GM12865 (cell line): ENCODE measurements around the gene XKR7.
"Not testable (repeated sequence)": the region's sequence is repeated elsewhere in the genome, so short reads cannot be mapped to it uniquely, and the experiment has no call there.

Experiments used
- DNase-seq: peaks from one replicate; pipeline ENCODE4 v3.0.0; 2010; ENCODE audit warnings: low read depth
- H3K4me3 ChIP-seq: 2 replicates; pipeline ENCODE4 v1.5.1; 2011; ENCODE audit warnings: mild to moderate bottlenecking, low read depth, low read length, control low read depth
- TF ChIP-seq, protein P1 (sequence below): IDR thresholded peaks from 2 replicates; pipeline ENCODE4 v1.5.1; 2011; ENCODE audit warnings: low read length, control low read depth, low read depth, inconsistent platforms; ENCODE audit not compliant: insufficient read depth; ENCODE audit errors: missing control alignments

The XKR7 gene

GRCh38 chr20:31923388-31924331 lies 44.3 kb upstream of the XKR7 start:
- DNase-seq, result peak; percentile 60
- TF ChIP-seq, protein P1, sequence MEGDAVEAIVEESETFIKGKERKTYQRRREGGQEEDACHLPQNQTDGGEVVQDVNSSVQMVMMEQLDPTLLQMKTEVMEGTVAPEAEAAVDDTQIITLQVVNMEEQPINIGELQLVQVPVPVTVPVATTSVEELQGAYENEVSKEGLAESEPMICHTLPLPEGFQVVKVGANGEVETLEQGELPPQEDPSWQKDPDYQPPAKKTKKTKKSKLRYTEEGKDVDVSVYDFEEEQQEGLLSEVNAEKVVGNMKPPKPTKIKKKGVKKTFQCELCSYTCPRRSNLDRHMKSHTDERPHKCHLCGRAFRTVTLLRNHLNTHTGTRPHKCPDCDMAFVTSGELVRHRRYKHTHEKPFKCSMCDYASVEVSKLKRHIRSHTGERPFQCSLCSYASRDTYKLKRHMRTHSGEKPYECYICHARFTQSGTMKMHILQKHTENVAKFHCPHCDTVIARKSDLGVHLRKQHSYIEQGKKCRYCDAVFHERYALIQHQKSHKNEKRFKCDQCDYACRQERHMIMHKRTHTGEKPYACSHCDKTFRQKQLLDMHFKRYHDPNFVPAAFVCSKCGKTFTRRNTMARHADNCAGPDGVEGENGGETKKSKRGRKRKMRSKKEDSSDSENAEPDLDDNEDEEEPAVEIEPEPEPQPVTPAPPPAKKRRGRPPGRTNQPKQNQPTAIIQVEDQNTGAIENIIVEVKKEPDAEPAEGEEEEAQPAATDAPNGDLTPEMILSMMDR, result no peak
- no peak overlapping the region for H3K4me3 ChIP-seq

GRCh38 chr20:31924561-31924960 lies 43.4 kb upstream of the XKR7 start:
- no peak overlapping the region for H3K4me3 ChIP-seq
- TF ChIP-seq, protein P1, result no peak
- DNase-seq, result no peak

DNA sequence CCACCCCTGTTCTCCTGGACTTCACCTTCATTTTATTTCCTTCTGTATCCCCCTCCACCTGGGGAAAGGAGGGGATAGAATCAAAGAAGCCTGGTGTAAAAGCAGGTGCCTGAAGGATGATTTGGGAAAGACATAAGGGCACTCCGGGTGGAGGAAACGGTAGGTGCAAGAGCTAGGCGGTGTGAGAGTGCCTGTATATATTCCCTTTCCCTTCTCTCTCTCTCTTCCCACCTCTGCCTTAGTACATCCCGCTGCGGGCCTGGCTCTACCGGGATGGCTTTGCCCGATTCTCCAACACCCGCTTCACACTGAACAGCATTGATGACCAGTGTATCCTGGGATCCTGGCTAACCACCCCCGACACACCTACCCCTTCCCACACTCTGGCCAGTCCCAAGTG lies 42.3 kb upstream of the XKR7 start:
- TF ChIP-seq, protein P1, result no peak
- no peak for DNase-seq
- no peak overlapping the region for H3K4me3 ChIP-seq

DNA sequence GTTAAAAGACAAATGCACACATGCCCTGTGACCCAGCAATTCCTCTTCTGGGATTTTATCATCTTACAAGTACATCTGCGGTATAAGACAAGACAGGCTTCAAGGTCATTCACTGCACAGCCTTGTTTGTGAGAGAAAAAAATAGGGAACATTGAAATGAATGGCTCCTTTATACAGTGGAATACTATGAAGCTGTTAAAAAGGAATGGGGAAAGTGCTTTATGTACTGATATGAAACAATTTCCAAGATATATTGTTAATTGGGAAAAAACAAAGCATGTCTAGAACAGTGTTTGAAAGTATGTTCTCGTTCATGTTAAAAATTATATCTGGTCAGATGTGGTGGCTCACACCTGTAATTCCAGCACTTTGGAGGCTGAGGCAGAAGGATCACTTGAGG lies 41.5 kb upstream of the XKR7 start:
- TF ChIP-seq, protein P1, result no peak
- H3K4me3 ChIP-seq, result no peak overlapping the region
- DNase-seq, result no peak

DNA sequence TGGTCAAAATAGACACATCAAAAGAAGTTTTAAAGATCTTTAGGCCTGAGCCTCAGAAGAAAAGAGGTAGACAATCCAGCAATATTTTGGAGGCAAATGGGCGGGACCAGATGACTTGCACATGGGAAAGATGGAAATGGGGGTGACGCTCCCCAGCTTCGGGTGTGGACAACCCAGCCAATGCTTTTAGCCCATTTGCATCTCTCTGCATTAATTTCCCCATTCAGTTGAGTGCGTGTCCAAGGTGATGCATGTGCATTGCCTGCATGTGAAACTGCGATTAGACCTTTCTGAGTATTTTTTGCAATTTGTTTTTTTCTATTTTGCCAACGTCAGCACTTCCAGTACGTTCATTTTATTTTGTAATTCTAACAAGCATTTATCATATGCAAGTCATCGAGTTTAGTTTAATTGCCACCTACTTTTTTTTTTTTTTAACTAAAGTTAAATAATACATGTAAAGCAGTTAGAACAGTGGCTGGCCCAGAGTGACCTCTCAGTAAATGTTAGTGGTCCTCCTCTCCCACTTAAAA lies 40.3 kb upstream of the XKR7 start:
- TF ChIP-seq, protein P1, result no peak
- DNase-seq, result no peak
- no peak overlapping the region for H3K4me3 ChIP-seq

DNA sequence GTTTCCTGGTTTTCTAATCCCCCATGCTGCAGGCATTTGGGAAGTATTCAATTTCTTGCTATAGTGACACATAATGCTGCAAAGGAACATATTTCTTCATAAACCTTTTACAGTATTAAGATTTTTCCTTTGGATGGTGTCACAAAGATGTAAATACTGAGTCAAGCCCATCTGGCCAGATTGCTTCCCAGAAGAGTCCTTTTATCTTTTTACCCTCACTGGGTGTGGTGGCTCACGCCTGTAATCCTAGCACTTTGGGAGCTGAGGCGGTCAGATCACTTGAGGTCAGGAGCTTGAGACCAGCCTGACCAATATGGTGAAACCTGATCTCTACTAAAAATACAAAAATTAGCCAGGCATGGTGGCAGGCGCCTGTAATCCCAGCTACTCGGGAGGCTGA lies 38.3 kb upstream of the XKR7 start:
- not testable (repeated sequence) for DNase-seq, H3K4me3 ChIP-seq

DNA sequence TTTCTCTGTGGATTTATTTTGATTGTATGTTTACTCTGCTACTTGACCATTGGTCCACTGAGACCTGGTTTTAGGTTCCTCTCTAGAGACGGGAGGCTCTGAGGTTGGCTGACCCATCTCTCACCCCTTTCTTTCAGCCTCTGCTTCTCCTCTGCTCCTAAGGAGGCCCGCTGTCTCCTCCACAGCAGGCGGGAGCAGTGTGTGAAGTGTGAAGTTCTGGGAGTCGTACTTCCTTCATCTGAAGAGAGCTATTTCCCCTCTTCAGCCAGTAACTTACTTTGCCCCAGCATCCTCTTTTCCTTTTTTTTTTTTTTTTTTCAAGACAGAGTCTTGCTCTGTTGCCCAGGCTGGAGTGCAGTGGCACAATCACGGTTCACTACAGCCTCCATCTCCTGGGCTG lies 37.2 kb upstream of the XKR7 start:
- DNase-seq, result no peak
- TF ChIP-seq, protein P1, result no peak
- no peak overlapping the region for H3K4me3 ChIP-seq
